Frontal cortex (tissue), 4 donors: Measurements from ENCODE around the gene VN1R4. TPM values are rescaled to one million over a fixed set of nuclear protein-coding genes. Genes with fewer than 3 reads are reported as not detected.
"Not testable (repeated sequence)": the region's sequence is repeated elsewhere in the genome, so short reads cannot be mapped to it uniquely, and the experiment has no call there.

Experiments
- DNase-seq, 2 donors: peaks; one replicate each; pipeline ENCODE4 v3.0.0; 2012; ENCODE audit warnings: low spot score in 2 of 2
- FAIRE-seq: peaks from 2 replicates; lab custom pipeline; 2012; peaks lifted over from hg19 to GRCh38; lab: Jason Lieb, UNC
- total RNA-seq: library from RNA; depleted of rRNA; stranded (reverse); fragments of >200 nt; gene quantifications from one replicate; pipeline ENCODE4 v1.2.3, GENCODE V29; 2014
- donor health status: control.
- donor health status: control.
- donor health status: control.

The VN1R4 gene
- total RNA-seq: not detected

- not testable (repeated sequence) for DNase-seq, FAIRE-seq
These were observed at the start of gene VN1R4 for GRCh38 chr19:53267623-53268022. TSS of gene VN1R4 (minus strand) at chr19:53267723. CDS start at chr19:53267665, 58 bp downstream.

GRCh38 chr19:53311897-53312296 lies 44.4 kb upstream of the VN1R4 start:
- FAIRE-seq (no peak), DNase-seq (no peak)

GRCh38 chr19:53311044-53311443 lies 43.5 kb upstream of the VN1R4 start:
- DNase-seq (no peak), FAIRE-seq (no peak)

- no peak for FAIRE-seq
- peak in 1 of 2 donors; percentile 40 for DNase-seq
These were observed 40.9 kb upstream of the VN1R4 start for GRCh38 chr19:53308339-53308811.

- DNase-seq, FAIRE-seq: not testable (repeated sequence)
These were observed 33.8 kb upstream of the VN1R4 start for GRCh38 chr19:53301341-53301740.

GRCh38 chr19:53294786-53295441 lies 27.4 kb upstream of the VN1R4 start:
- FAIRE-seq (no peak), DNase-seq (no peak)

GRCh38 chr19:53290758-53291549 lies 23.4 kb upstream of the VN1R4 start:
- no peak for FAIRE-seq
- DNase-seq: no peak

- FAIRE-seq: no peak
- no peak for DNase-seq
These were observed 17.6 kb upstream of the VN1R4 start for GRCh38 chr19:53285087-53285486.

- not testable (repeated sequence) for DNase-seq, FAIRE-seq
These were observed 14.4 kb upstream of the VN1R4 start for GRCh38 chr19:53281947-53282346.

- no peak for FAIRE-seq
These were observed 8.0 kb upstream of the VN1R4 start for GRCh38 chr19:53275480-53275879.

GRCh38 chr19:53272044-53272443 lies 4.5 kb upstream of the VN1R4 start:
- FAIRE-seq (no peak), DNase-seq (no peak)

More at GRCh38 chr19:53275480-53275879, 8.0 kb upstream of the VN1R4 start:
- no peak for DNase-seq

GRCh38 chr19:53269861-53270260 lies 2.3 kb upstream of the VN1R4 start:
- FAIRE-seq, DNase-seq: not testable (repeated sequence)

GRCh38 chr19:53257715-53258342 lies 9.7 kb downstream of the VN1R4 start, which contains the start of gene VN1R2:
TSS of gene VN1R2 (plus strand) at chr19:53258292. CDS start at chr19:53258376, 84 bp downstream.
- DNase-seq, FAIRE-seq: not testable (repeated sequence)

GRCh38 chr19:53254411-53255341 lies 12.8 kb downstream of the VN1R4 start, which contains the start of gene ZNF677:
TSS of gene ZNF677 (minus strand) at chr19:53254873. CDS start at chr19:53251550, 3,323 bp downstream.
- DNase-seq: peak; percentile 79 to 89
- FAIRE-seq: no peak

GRCh38 chr19:53246498-53246897 lies 21.0 kb downstream of the VN1R4 start:
- no peak for DNase-seq
- FAIRE-seq: no peak

GRCh38 chr19:53237114-53237777 lies 30.3 kb downstream of the VN1R4 start:
- DNase-seq (no peak), FAIRE-seq (no peak)

- no peak for FAIRE-seq
- no peak for DNase-seq
These were observed 42.9 kb downstream of the VN1R4 start for GRCh38 chr19:53224606-53225005.

- not testable (repeated sequence) for DNase-seq, FAIRE-seq
These were observed 44.8 kb downstream of the VN1R4 start for GRCh38 chr19:53222716-53223115.
